SK-N-SH (cell line): ENCODE data around the gene NEK3. TPM values are rescaled to one million over a fixed set of nuclear protein-coding genes. Genes with fewer than 3 reads are reported as not detected.

ENCODE experiments used
- CTCF ChIA-PET: fragments of 300-600, 350-600 bp; formaldehyde crosslinking; extraction: SDS; loops from one replicate; lab custom pipeline; 2021; lab: Yijun Ruan, JAX
- POLR2A ChIA-PET: fragments of 350-600 bp; sonication (Branson Sonifier 250); formaldehyde crosslinking; extraction: SDS; loops from one replicate; lab custom pipeline; 2020; ENCODE audit warnings: antibody characterized with exemption, inconsistent platforms; lab: Yijun Ruan, JAX
- DNase-seq: peaks from one replicate; pipeline ENCODE4 v3.0.0; 2012
- H2AFZ ChIP-seq: fragments of 200-600 bp; sonication (generic); 2 replicates; pipeline ENCODE4 v1.8.1; 2016; ENCODE audit warnings: antibody characterized with exemption, mild to moderate bottlenecking, low read depth
- H3F3A ChIP-seq: fragments of 200-600 bp; sonication (generic); replicated peaks from 2 replicates; pipeline ENCODE3; 2016; ENCODE audit warnings: antibody characterized with exemption, mild to moderate bottlenecking; ENCODE audit not compliant: insufficient read depth
- H3K27ac ChIP-seq, 2 experiments: fragments of 200-500 bp in 1 of 2; fragments of 200-600 bp in 1 of 2; sonication (Bioruptor generic) in 1 of 2; sonication (generic), shearing (Covaris generic) in 1 of 2; 2 replicates each; pipeline versions ENCODE4 v1.5.1 to v1.6.1; 2014 to 2016; ENCODE audit warnings: low read depth in 2 of 2, inconsistent platforms in 1 of 2, low read length in 1 of 2, mild to moderate bottlenecking in 1 of 2, mixed read lengths in 1 of 2
- H3K27me3 ChIP-seq: fragments of 200-600 bp; sonication (generic), shearing (Covaris generic); 2 replicates; pipeline ENCODE4 v1.6.1; 2016; ENCODE audit warnings: mixed run types; ENCODE audit not compliant: insufficient read depth
- H3K36me3 ChIP-seq, 2 experiments: fragments of 200-500 bp in 1 of 2; fragments of 200-600 bp in 1 of 2; sonication (Bioruptor generic) in 1 of 2; sonication (generic) in 1 of 2; replicated peaks in 1 of 2; 2 replicates each; pipeline versions ENCODE3 to v1.5.1; 2014 to 2016; ENCODE audit warnings: low read length in 1 of 2, mild to moderate bottlenecking in 1 of 2; ENCODE audit not compliant: insufficient read depth in 2 of 2, control insufficient read depth in 1 of 2
- H3K4me1 ChIP-seq, 2 experiments: fragments of 200-500 bp in 1 of 2; fragments of 200-600 bp in 1 of 2; sonication (Bioruptor generic) in 1 of 2; sonication (generic), shearing (Covaris generic) in 1 of 2; 2 replicates each; pipeline versions ENCODE4 v1.5.1 to v1.6.1; 2014 to 2016; ENCODE audit warnings: low read depth in 1 of 2, low read length in 1 of 2, mixed run types in 1 of 2; ENCODE audit not compliant: insufficient read depth in 2 of 2, control insufficient read depth in 1 of 2
- H3K4me2 ChIP-seq: fragments of 200-600 bp; sonication (generic), shearing (Covaris generic); 2 replicates; pipeline ENCODE4 v1.6.1; 2017; ENCODE audit warnings: mixed run types
- H3K4me3 ChIP-seq, 2 experiments: fragments of 200-500 bp in 1 of 2; fragments of 200-600 bp in 1 of 2; sonication (Bioruptor generic) in 1 of 2; sonication (generic), shearing (Covaris generic) in 1 of 2; 2 replicates each; pipeline versions ENCODE4 v1.5.1 to v1.8.1; 2014 to 2016; ENCODE audit warnings: low read depth in 2 of 2, inconsistent platforms in 1 of 2, low read length in 1 of 2, mild to moderate bottlenecking in 1 of 2, mixed read lengths in 1 of 2, moderate library complexity in 1 of 2
- H3K79me2 ChIP-seq: fragments of 200-600 bp; sonication (generic); 2 replicates; pipeline ENCODE4 v1.8.1; 2017; ENCODE audit warnings: mild to moderate bottlenecking; ENCODE audit not compliant: insufficient read depth
- H3K9ac ChIP-seq: fragments of 200-600 bp; sonication (generic); 2 replicates; pipeline ENCODE4 v1.6.1; 2017; ENCODE audit warnings: mixed run types
- H3K9me2 ChIP-seq: fragments of 200-600 bp; sonication (generic); 2 replicates; pipeline ENCODE4 v1.6.1; 2017; ENCODE audit warnings: mixed run types
- H3K9me3 ChIP-seq: fragments of 200-600 bp; sonication (generic); 2 replicates; pipeline ENCODE4 v1.6.1; 2017; ENCODE audit warnings: mixed run types, mild to moderate bottlenecking, moderate library complexity
- H4K20me1 ChIP-seq: fragments of 200-600 bp; sonication (generic); 2 replicates; pipeline ENCODE4 v1.6.1; 2017; ENCODE audit warnings: mild to moderate bottlenecking, mixed run types; ENCODE audit not compliant: insufficient read depth
- CHD2 ChIP-seq: fragments of 150-350 bp; IDR thresholded peaks from 2 replicates; pipeline ENCODE4 v1.6.1; 2018; ENCODE audit warnings: low read length; ENCODE audit not compliant: partially characterized antibody
- ELF1 ChIP-seq: IDR thresholded peaks from 2 replicates; pipeline ENCODE4 v1.4.0; 2012
- FOSL2 ChIP-seq: IDR thresholded peaks from 2 replicates; pipeline ENCODE4 v1.4.0; 2012; ENCODE audit warnings: low read depth, mild to moderate bottlenecking, moderate library complexity, borderline replicate concordance
- JUND ChIP-seq: IDR thresholded peaks from 2 replicates; pipeline ENCODE4 v1.4.0; 2012
- NFIC ChIP-seq: IDR thresholded peaks from 2 replicates; pipeline ENCODE4 v1.4.0; 2012; ENCODE audit warnings: borderline replicate concordance
- REST ChIP-seq: IDR thresholded peaks from 2 replicates; pipeline ENCODE4 v1.6.1; 2012; ENCODE audit warnings: mild to moderate bottlenecking, low read depth, low read length, moderate library complexity
- RXRA ChIP-seq: IDR thresholded peaks from 2 replicates; pipeline ENCODE4 v1.4.0; 2012; ENCODE audit warnings: low read depth, mild to moderate bottlenecking, borderline replicate concordance
- SMC3 ChIP-seq: IDR thresholded peaks from 2 replicates; pipeline ENCODE4 v1.6.1; 2012; ENCODE audit warnings: low read depth, low read length, improper control_type of control experiment
- TAF1 ChIP-seq: IDR thresholded peaks from 2 replicates; pipeline ENCODE4 v1.6.1; 2012; ENCODE audit warnings: low read depth, mild to moderate bottlenecking, low read length, moderate library complexity, borderline replicate concordance
- TCF12 ChIP-seq: IDR thresholded peaks from 2 replicates; pipeline ENCODE4 v1.4.0; 2012
- TEAD4 ChIP-seq: IDR thresholded peaks from 2 replicates; pipeline ENCODE4 v1.4.0; 2012; ENCODE audit warnings: mild to moderate bottlenecking, borderline replicate concordance; ENCODE audit not compliant: insufficient read depth
- YY1 ChIP-seq: IDR thresholded peaks from 2 replicates; pipeline ENCODE4 v1.4.0; 2012; ENCODE audit warnings: low read depth, mild to moderate bottlenecking
- ZBTB33 ChIP-seq: IDR thresholded peaks from 2 replicates; pipeline ENCODE4 v1.4.0; 2012; ENCODE audit warnings: low read depth, borderline replicate concordance
- whole genome bisulfite sequencing: methylation state at CpG from one replicate; pipeline ENCODE4 v1.1.6; 2017; ENCODE audit warnings: low lambda C conversion rate; 5-methylcytosine and 5-hydroxymethylcytosine counted together
- polyA plus RNA-seq, 3 experiments: library from polyadenylated mRNA; depleted of rRNA; stranded (reverse); fragments of >200 nt; gene quantifications; 2 replicates each; pipeline ENCODE4 v1.2.3, GENCODE V29; 2012

Gene NEK3
- polyA plus RNA-seq, 1 of the 3 experiments (the other 2 are of a cell fraction): 12.7 TPM

GRCh38 chr13:52156724-52157261, 2.6 kb downstream of the NEK3 start:
- Histone ChIP-seq H3K27ac (peak overlapping the region in 1 of 2 experiments; percentile 62; a peak in 2 of 4 replicates), H3K9me2 (no peaks in the 10 kb centered on the region), H3F3A (peaks cover 13% of the 10 kb centered on the region), H4K20me1 (no peaks in the 10 kb centered on the region; the same call in 1 of the 2 replicates), H3K79me2 (0 out of 2 replicates have a peak, but pooled peaks cover 6% of the 10 kb centered on the region), H3K9ac (no peak overlapping the region), H3K4me3 (no peak overlapping the region), H3K4me1 (peaks cover 3 to 14% of the 10 kb centered on the region in 2 experiments; a peak in 2 of 4 replicates), H3K4me2 (peak overlapping the region; percentile 82), H3K9me3 (no peaks in the 10 kb centered on the region), H3K27me3 (no peaks in the 10 kb centered on the region), H3K36me3 (peaks cover 10 to 12% of the 10 kb centered on the region in 2 experiments), H2AFZ (no peak overlapping the region)
- ChIA-PET CTCF (interaction anchor here (0.8 to 1.1 kb wide), 2 partner anchors 29 to 361 kb away, joined by 3 to 5 read pairs; no protein-coding TSS in a partner anchor), POLR2A (no interaction called here)
- no peak for TF ChIP-seq SMC3
- TF ChIP-seq RXRA: no peak
- TF ChIP-seq JUND: peak; percentile 35; the same call in 1 of the 2 replicates
- TF ChIP-seq ELF1: no peak
- no peak for TF ChIP-seq REST
- TF ChIP-seq NFIC: peak; percentile 23; the same call in 1 of the 2 replicates
- peak; percentile 44; the same call in 1 of the 2 replicates for TF ChIP-seq TCF12
- TF ChIP-seq FOSL2: 0 out of 2 replicates have a peak, but pooled peaks have one; percentile 21
- no peak for TF ChIP-seq CHD2
- no peak for DNase-seq
- 13% methylated on average over 1 of the region's 1 CpG for WGBS

GRCh38 chr13:52155177-52155576, 4.2 kb downstream of the NEK3 start:
- Histone ChIP-seq H3F3A (peaks cover 13% of the 10 kb centered on the region), H3K79me2 (0 out of 2 replicates have a peak, but pooled peaks cover 6% of the 10 kb centered on the region), H3K4me2 (no peak overlapping the region), H4K20me1 (no peaks in the 10 kb centered on the region; the same call in 1 of the 2 replicates), H3K27ac (no peak overlapping the region), H3K9me3 (no peaks in the 10 kb centered on the region), H3K9me2 (no peaks in the 10 kb centered on the region), H3K36me3 (peaks cover 20 to 26% of the 10 kb centered on the region in 2 experiments), H3K9ac (no peak overlapping the region), H3K4me1 (peaks cover 3 to 14% of the 10 kb centered on the region in 2 experiments; a peak in 2 of 4 replicates), H3K4me3 (no peak overlapping the region), H3K27me3 (no peaks in the 10 kb centered on the region), H2AFZ (no peak overlapping the region)
- ChIA-PET CTCF (no interaction called here), POLR2A (no interaction called here)
- no peak for DNase-seq
- TF ChIP-seq RXRA: no peak
- no peak for TF ChIP-seq TAF1
- no peak for TF ChIP-seq TEAD4
- no peak for TF ChIP-seq YY1
- TF ChIP-seq ZBTB33: no peak
- TF ChIP-seq ELF1: no peak
- WGBS: 97% methylated on average over 1 of the region's 1 CpG
